GM10248 (cell line): ENCODE measurements around the gene TRABD2A.
"Not testable (repeated sequence)": the region's sequence is repeated elsewhere in the genome, so short reads cannot be mapped to it uniquely, and the experiment has no call there.

Source experiments
- CTCF ChIA-PET: fragments of 300-600 bp; sonication (Branson Sonifier 250); formaldehyde crosslinking; extraction: SDS; loops from one replicate; lab custom pipeline; 2021; ENCODE audit warnings: antibody characterized with exemption; lab: Yijun Ruan, JAX
- POLR2A ChIA-PET: fragments of 350-650 bp; sonication (Branson Sonifier 250); formaldehyde crosslinking; extraction: SDS; loops from one replicate; lab custom pipeline; 2020; ENCODE audit warnings: antibody characterized with exemption; lab: Yijun Ruan, JAX
- DNase-seq: peaks from one replicate; pipeline ENCODE4 v3.0.0; 2012; ENCODE audit errors: extremely low spot score
- CTCF ChIP-seq: IDR thresholded peaks from 2 replicates; pipeline ENCODE4 v1.5.1; 2012; ENCODE audit warnings: mild to moderate bottlenecking, low read depth; ENCODE audit errors: extremely low read depth, missing control alignments, control extremely low read depth

TRABD2A gene

DNA sequence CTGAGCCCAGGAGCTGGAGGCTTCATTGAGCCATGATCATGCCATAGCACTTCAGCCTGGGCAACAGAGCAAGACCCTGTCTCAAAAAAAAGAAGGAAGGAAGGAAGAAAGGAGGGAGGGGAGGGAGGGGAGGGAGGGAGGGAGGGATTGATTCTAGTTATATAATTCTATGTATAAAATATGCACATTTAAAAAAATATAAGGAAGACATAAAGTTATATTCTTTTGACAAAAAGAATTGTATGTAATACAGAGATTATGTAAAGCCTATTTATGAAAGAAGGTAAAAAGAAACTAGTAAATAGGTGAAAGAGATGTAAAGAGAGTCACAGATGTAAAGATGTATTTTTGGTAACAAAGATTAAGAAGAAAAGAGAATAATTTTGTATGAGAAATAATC, 42.1 kb upstream of the TRABD2A start:
- no peak for TF ChIP-seq CTCF
- no peak for DNase-seq
- ChIA-PET POLR2A (interaction anchor here (0.5 kb wide), 1 partner anchor 15 kb away, joined by 7 read pairs; no protein-coding TSS in a partner anchor), CTCF (interaction anchor here (9.1 kb wide), 1 partner anchor 18 kb away, joined by 312 read pairs; no protein-coding TSS in a partner anchor)

GRCh38 chr2:84919885-84920580, 39.1 kb upstream of the TRABD2A start:
- no peak for DNase-seq
- no peak for TF ChIP-seq CTCF
- CTCF ChIA-PET, result interaction anchor here (1.1 to 9.1 kb wide), 10 partner anchors 12 to 380 kb away, joined by 3 to 312 read pairs (median 4); no protein-coding TSS in a partner anchor
- POLR2A ChIA-PET, result interaction anchor here (0.9 to 3.4 kb wide), 2 partner anchors 12 to 14 kb away, joined by 5 to 23 read pairs; partner anchors contain the start of gene TMSB10

GRCh38 chr2:84918430-84918829, 37.5 kb upstream of the TRABD2A start:
- no peak for DNase-seq
- ChIA-PET CTCF (interaction anchor here (1.4 to 9.1 kb wide), 4 partner anchors 12 to 23 kb away, joined by 4 to 312 read pairs (median 5); no protein-coding TSS in a partner anchor), POLR2A (interaction anchor here (0.6 to 3.4 kb wide), 2 partner anchors 10 to 12 kb away, joined by 3 to 23 read pairs; partner anchors contain the start of gene TMSB10)
- no peak for TF ChIP-seq CTCF

GRCh38 chr2:84917821-84918220, 36.9 kb upstream of the TRABD2A start:
- ChIA-PET POLR2A (interaction anchor here (0.6 to 1.0 kb wide), 2 partner anchors 10 to 12 kb away, joined by 3 to 7 read pairs; no protein-coding TSS in a partner anchor), CTCF (interaction anchor here (1.6 to 9.1 kb wide), 2 partner anchors 8 to 24 kb away, joined by 16 to 312 read pairs; no protein-coding TSS in a partner anchor)
- DNase-seq, result not testable (repeated sequence)

DNA sequence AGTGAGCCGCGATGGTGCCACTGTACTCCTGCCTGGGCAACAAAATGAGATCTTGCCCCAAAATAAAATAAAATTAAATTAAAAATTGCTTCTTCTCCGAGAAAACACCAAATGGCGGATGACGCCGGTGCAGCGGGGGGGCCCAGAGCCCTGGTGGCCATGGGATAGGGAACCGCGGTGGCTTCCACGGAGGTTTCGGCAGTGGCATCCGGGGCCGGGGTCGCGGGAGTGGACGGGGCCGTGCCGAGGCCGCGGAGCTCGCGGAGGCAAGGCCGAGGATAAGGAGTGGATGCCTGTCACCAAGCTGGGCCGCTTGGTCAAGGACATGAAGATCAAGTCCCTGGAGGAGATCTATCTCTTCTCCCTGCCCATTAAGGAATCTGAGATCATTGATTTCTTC, 34.8 kb upstream of the TRABD2A start:
- CTCF ChIA-PET, POLR2A ChIA-PET, DNase-seq: not testable (repeated sequence)

- no peak for TF ChIP-seq CTCF
- ChIA-PET CTCF (interaction anchor here (5.3 kb wide), 1 partner anchor 11 kb away, joined by 41 read pairs; no protein-coding TSS in a partner anchor), POLR2A (no interaction called here)
- no peak for DNase-seq
Observed at GRCh38 chr2:84914334-84914733, 33.5 kb upstream of the TRABD2A start.

- POLR2A ChIA-PET, result no interaction called here
- no peak for TF ChIP-seq CTCF
- no peak for DNase-seq
- CTCF ChIA-PET, result interaction anchor here (5.3 kb wide), 1 partner anchor 13 kb away, joined by 41 read pairs; no protein-coding TSS in a partner anchor
Observed at GRCh38 chr2:84912984-84913383, 32.1 kb upstream of the TRABD2A start.
